Left ventricle myocardium inferior (tissue), 1 donor: Measurements from ENCODE around the gene MS4A18. TPM values are rescaled to one million over a fixed set of nuclear protein-coding genes. Genes with fewer than 3 reads are reported as not detected.
"Not testable (repeated sequence)": the region's sequence is repeated elsewhere in the genome, so short reads cannot be mapped to it uniquely, and the experiment has no call there.

Experiments used
- DNase-seq: peaks from one replicate; pipeline ENCODE4 v3.0.0-alpha.2; 2020
- H3K27ac ChIP-seq: fragments of 200-600 bp; replicated peaks from 2 replicates; pipeline ENCODE4 v1.8.0; 2021
- H3K27me3 ChIP-seq: fragments of 200-600 bp; 2 replicates; pipeline ENCODE4 v1.8.0; 2021; ENCODE audit warnings: low read depth
- H3K36me3 ChIP-seq: fragments of 200-600 bp; 2 replicates; pipeline ENCODE4 v1.8.0; 2021
- H3K4me1 ChIP-seq: fragments of 200-600 bp; 2 replicates; pipeline ENCODE4 v1.8.0; 2021
- H3K4me3 ChIP-seq: fragments of 200-600 bp; 2 replicates; pipeline ENCODE4 v1.8.0; 2021; ENCODE audit warnings: mild to moderate bottlenecking, moderate library complexity
- H3K9me3 ChIP-seq: fragments of 200-600 bp; replicated peaks from 2 replicates; pipeline ENCODE4 v1.8.0; 2021
- intact Hi-C: fragments of 100-400 bp; cut with micrococcal nuclease; formaldehyde crosslinking; loops from one replicate; pipeline ENCODE4 v1.11.0; 2022
- total RNA-seq: library from RNA; stranded (reverse); fragmentation: NEBNext Ultra II Directional; extraction: Animal tissue kit (Norgen Biotek cat#: 25700); gene quantifications from one replicate; pipeline ENCODE4 v1.2.1, GENCODE V29; 2021
- TF ChIP-seq, protein P1 (sequence below): fragments of 200-600 bp; IDR thresholded peaks from 2 replicates; pipeline ENCODE4 v1.8.0; 2021; ENCODE audit warnings: antibody characterized with exemption, mild to moderate bottlenecking, borderline replicate concordance
- donor health status: DM: no; HTN: yes; CAD: no; lungs with severe emphysema.

The MS4A18 gene
- total RNA-seq, 1 donor from 2014 or later = not detected

GRCh38 chr11:60754887-60755286 lies 30.4 kb downstream of the MS4A18 start:
- Histone ChIP-seq H3K27ac (no peak overlapping the region), H3K4me1 (peaks cover 3% of the 10 kb centered on the region), H3K9me3 (no peaks in the 10 kb centered on the region), H3K27me3 (peaks cover 99% of the 10 kb centered on the region), H3K4me3 (no peak overlapping the region), H3K36me3 (no peaks in the 10 kb centered on the region)
- intact Hi-C loops = no loop called here
- TF ChIP-seq, protein P1, sequence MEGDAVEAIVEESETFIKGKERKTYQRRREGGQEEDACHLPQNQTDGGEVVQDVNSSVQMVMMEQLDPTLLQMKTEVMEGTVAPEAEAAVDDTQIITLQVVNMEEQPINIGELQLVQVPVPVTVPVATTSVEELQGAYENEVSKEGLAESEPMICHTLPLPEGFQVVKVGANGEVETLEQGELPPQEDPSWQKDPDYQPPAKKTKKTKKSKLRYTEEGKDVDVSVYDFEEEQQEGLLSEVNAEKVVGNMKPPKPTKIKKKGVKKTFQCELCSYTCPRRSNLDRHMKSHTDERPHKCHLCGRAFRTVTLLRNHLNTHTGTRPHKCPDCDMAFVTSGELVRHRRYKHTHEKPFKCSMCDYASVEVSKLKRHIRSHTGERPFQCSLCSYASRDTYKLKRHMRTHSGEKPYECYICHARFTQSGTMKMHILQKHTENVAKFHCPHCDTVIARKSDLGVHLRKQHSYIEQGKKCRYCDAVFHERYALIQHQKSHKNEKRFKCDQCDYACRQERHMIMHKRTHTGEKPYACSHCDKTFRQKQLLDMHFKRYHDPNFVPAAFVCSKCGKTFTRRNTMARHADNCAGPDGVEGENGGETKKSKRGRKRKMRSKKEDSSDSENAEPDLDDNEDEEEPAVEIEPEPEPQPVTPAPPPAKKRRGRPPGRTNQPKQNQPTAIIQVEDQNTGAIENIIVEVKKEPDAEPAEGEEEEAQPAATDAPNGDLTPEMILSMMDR = no peak
- no peak for DNase-seq

DNA sequence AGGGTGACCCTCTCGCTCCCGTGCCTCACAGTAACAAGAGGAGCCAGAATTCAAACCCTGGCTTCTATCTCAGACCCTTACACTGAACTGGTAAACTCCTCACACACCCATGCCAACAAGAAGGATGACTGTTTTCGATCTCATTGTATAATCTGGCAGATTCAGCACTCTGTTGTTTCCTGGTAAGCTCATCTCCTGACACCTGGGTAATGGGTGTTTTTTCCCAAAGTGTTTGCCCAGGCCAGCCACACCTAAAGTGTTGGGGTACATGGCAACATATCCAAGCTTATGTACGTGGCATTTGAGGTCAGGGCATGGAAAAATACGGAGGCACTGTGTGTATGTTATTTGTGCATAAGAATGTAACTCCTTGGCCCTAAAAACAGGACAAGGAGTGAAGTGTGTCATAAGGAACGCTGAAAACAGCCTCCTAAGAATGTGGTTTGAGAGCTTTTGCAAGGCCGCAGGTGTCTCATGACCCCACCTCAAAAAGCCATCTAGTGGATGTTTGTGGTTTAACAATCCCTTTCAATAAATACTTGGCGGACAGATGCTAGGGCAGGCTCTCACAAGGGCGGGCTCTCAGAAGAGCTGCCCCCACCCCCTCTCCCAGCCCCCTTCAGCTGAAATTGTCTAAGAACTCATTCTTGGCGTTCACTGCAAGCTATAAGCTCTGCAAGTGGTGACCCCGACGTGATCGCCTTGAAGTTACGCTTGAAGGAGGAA lies 31.9 kb downstream of the MS4A18 start, which contains the start of gene MS4A15:
TSS of gene MS4A15 (plus strand) at position 561 of the 726 bp plus-strand sequence. CDS start 6,867 bp downstream, outside the sequence.
- Histone ChIP-seq H3K27me3 (peaks cover 99% of the 10 kb centered on the region), H3K27ac (no peak within 1 kb of the TSS), H3K9me3 (no peaks in the 10 kb centered on the region), H3K4me3 (no peak within 1 kb of the TSS), H3K4me1 (peaks cover 3% of the 10 kb centered on the region), H3K36me3 (no peaks in the 10 kb centered on the region)
- intact Hi-C loops = no loop called here
- TF ChIP-seq, protein P1 = no peak
- no peak for DNase-seq

- no peak for DNase-seq
- Histone ChIP-seq H3K4me1 (peaks cover 3% of the 10 kb centered on the region), H3K27ac (no peak overlapping the region), H3K27me3 (peaks cover 98% of the 10 kb centered on the region), H3K4me3 (no peak overlapping the region), H3K36me3 (no peaks in the 10 kb centered on the region), H3K9me3 (no peaks in the 10 kb centered on the region)
- TF ChIP-seq, protein P1 = no peak
- intact Hi-C loops = no loop called here
Measured at GRCh38 chr11:60757231-60757800, 32.8 kb downstream of the MS4A18 start.

- H3K4me3 ChIP-seq, H3K9me3 ChIP-seq, H3K27ac ChIP-seq, H3K36me3 ChIP-seq, DNase-seq, H3K4me1 ChIP-seq, intact Hi-C loops: not testable (repeated sequence)
- peaks cover 98% of the 10 kb centered on the region for H3K27me3 ChIP-seq
Measured at GRCh38 chr11:60758671-60759070, 34.2 kb downstream of the MS4A18 start.

GRCh38 chr11:60759438-60760225 lies 35.1 kb downstream of the MS4A18 start:
- peaks cover 98% of the 10 kb centered on the region for H3K27me3 ChIP-seq
- H3K4me1 ChIP-seq, H3K9me3 ChIP-seq, H3K36me3 ChIP-seq, H3K4me3 ChIP-seq, intact Hi-C loops, DNase-seq, H3K27ac ChIP-seq: not testable (repeated sequence)

- Histone ChIP-seq H3K9me3 (no peaks in the 10 kb centered on the region), H3K4me3 (no peak overlapping the region), H3K27me3 (peaks cover 98% of the 10 kb centered on the region), H3K4me1 (peaks cover 3% of the 10 kb centered on the region), H3K27ac (no peak overlapping the region), H3K36me3 (no peaks in the 10 kb centered on the region)
- no peak for DNase-seq
- TF ChIP-seq, protein P1 = no peak
- intact Hi-C loops = no loop called here
Measured at GRCh38 chr11:60761436-60762190, 37.1 kb downstream of the MS4A18 start.
